Measurements from ENCODE around the gene ITPKC. TPM values are rescaled to one million over a fixed set of nuclear protein-coding genes. Genes with fewer than 3 reads are reported as not detected.

Gene ITPKC
- total and polyA plus RNA-seq, 10 of the 15 experiments (the other 5 are each of a cell fraction or from before 2014, with no cell fraction given): 0.03 to 6.4 (median 3.5) TPM

DNA sequence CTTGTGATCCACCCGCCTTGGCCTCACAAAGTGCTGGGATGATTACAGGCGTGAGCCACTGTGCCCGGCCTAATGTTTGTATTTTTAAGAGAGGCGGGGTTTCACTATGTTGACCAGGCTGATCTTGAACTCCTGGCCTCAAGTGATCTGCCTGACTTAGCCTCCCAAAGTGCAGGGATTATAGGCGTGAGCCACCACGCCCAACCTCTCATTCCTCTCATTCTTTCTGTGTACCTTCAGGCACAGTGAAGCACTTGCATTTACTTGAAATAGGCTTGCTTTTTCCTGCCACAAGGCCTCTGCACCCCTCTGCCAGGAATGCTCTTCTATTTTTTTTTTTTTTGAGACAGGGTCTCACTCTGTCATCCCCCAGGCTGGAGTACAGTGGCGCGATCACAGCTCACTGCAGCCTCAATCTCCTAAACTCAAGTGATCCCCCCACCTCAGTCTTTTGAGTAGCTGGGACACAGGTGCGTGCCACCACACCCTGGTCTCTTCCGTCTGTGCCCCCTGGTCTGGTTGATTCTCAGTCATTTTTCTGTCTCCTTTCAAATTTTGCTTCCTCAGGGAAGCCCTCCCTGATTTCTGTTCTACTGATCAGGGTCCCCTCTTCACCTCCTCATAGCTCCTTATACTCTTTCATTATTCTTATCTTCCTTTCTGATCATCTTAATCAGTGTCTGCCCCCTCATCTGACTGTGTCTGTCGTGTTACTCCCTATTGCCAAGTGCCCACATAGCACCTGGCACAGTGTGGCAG is 18.3 kb downstream of the ITPKC start:
- Histone ChIP-seq H3K4me1 (ENCODE audit: control insufficient read depth, insufficient read depth, low read length) (no peaks in the 10 kb centered on the region), H3K27ac (ENCODE audit: control insufficient read depth, insufficient read depth) (no peak overlapping the region), H3K4me2 (ENCODE audit: control insufficient read depth, insufficient read depth) (no peak overlapping the region), H3K9ac (ENCODE audit: control insufficient read depth, insufficient read depth, low read length) (no peak overlapping the region), H3K27me3 (replicated peaks in 1 of 2; ENCODE audit: control insufficient read depth in 2 of 2, insufficient read depth in 2 of 2, low read length in 1 of 2) (no peaks in the 10 kb centered on the region), H3K9me3 (replicated peaks; ENCODE audit: control insufficient read depth, insufficient read depth, low read length) (no peaks in the 10 kb centered on the region), H2AFZ (ENCODE audit: control insufficient read depth, low read depth, low read length) (no peak overlapping the region), H3K36me3 (ENCODE audit: control insufficient read depth in 2 of 2, insufficient read depth in 2 of 2, low read length in 1 of 2) (peaks cover 1 to 3% of the 10 kb centered on the region in 2 experiments; a peak in 3 of 4 replicates), H4K20me1 (ENCODE audit: control insufficient read depth, insufficient read depth) (no peaks in the 10 kb centered on the region), H3K4me3 (no peak overlapping the region), H3K79me2 (ENCODE audit: control insufficient read depth, insufficient read depth, low read length) (no peaks in the 10 kb centered on the region)
- no peak for DNase-seq (ENCODE audit: low read depth, low spot score)
- no peak for FAIRE-seq
- ChIA-PET CTCF (interaction anchor here (2.5 kb wide), 1 partner anchor 84 kb away, joined by 9 read pairs; no protein-coding TSS in a partner anchor), POLR2A (interaction anchor here (0.7 kb wide), 1 partner anchor 18 kb away, joined by 3 read pairs; the partner anchor contains the start of gene ITPKC), SMC1A (ENCODE audit: uncharacterized antibody, unreplicated experiment) (no interaction called here), RAD21 (ENCODE audit: unreplicated experiment) (interaction anchor here (0.6 kb wide), 1 partner anchor 8 kb away, joined by 3 read pairs; no protein-coding TSS in a partner anchor)
- intact Hi-C loops (cut with micrococcal nuclease; ENCODE audit: unreplicated experiment) (no loop called here), in situ Hi-C loops (cut with MboI) (no loop called here)
- BruUV-seq (replicated peaks): no TSS peak
- WGBS (ENCODE audit: insufficient coverage, insufficient replicate concordance, low lambda C conversion rate, missing lambda C conversion rate): 87% methylated on average over 8 of the region's 11 CpGs
- no peak for ATAC-seq
- no peak for TF ChIP-seq NR2C2 (IDR thresholded peaks at IDR 0.05; ENCODE audit: borderline replicate concordance, control insufficient read depth, insufficient read length, low read depth)
- TF ChIP-seq SRF (IDR thresholded peaks at IDR 0.05; ENCODE audit: low read depth in 2 of 2, low read length in 2 of 2): no peak
- no peak for TF ChIP-seq NFYB (IDR thresholded peaks at IDR 0.05; ENCODE audit: insufficient read depth, low read depth, low read length)
- TF ChIP-seq JUND (IDR thresholded peaks at IDR 0.05; ENCODE audit: low read depth, low read length): no peak
- no peak for TF ChIP-seq ZNF622 (IDR thresholded peaks at IDR 0.05)
- TF ChIP-seq, protein P1, sequence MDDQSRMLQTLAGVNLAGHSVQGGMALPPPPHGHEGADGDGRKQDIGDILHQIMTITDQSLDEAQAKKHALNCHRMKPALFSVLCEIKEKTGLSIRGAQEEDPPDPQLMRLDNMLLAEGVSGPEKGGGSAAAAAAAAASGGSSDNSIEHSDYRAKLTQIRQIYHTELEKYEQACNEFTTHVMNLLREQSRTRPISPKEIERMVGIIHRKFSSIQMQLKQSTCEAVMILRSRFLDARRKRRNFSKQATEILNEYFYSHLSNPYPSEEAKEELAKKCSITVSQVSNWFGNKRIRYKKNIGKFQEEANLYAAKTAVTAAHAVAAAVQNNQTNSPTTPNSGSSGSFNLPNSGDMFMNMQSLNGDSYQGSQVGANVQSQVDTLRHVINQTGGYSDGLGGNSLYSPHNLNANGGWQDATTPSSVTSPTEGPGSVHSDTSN (IDR thresholded peaks at IDR 0.05; ENCODE audit: insufficient replicate concordance, low read depth, low read length): no peak
- TF ChIP-seq MEF2B (IDR thresholded peaks at IDR 0.05; ENCODE audit: partially characterized antibody, poor library complexity, severe bottlenecking): no peak
- no peak for TF ChIP-seq POLR2AphosphoS2 (IDR thresholded peaks at IDR 0.05; ENCODE audit: low read depth, low read length)
- no peak for TF ChIP-seq TBL1XR1 (IDR thresholded peaks at IDR 0.05; ENCODE audit: low read depth, low read length)
- TF ChIP-seq CBX5 (IDR thresholded peaks at IDR 0.05; ENCODE audit: low read depth): no peak
- TF ChIP-seq RCOR1 (conservative IDR thresholded peaks at IDR 0.05; ENCODE audit: low read depth, low read length): no peak
- no peak for TF ChIP-seq PRDM15 (CRISPR knock-in tag; IDR thresholded peaks at IDR 0.05)
- no peak for TF ChIP-seq POLR2AphosphoS5 (IDR thresholded peaks at IDR 0.05; ENCODE audit: low read length)
- TF ChIP-seq E4F1 (IDR thresholded peaks at IDR 0.05; ENCODE audit: borderline replicate concordance, partially characterized antibody): no peak
- no peak for TF ChIP-seq SREBF2 (IDR thresholded peaks at IDR 0.05; ENCODE audit: low read length)
- TF ChIP-seq BCL11A (IDR thresholded peaks at IDR 0.05; ENCODE audit: low read depth, low read length): no peak
- TF ChIP-seq SUZ12 (IDR thresholded peaks at IDR 0.05; ENCODE audit: unreplicated experiment): no peak

Data from GM12878 (cell line).